GM12864 (cell line): Measurements from ENCODE around the gene MANBA.

ENCODE experiments used
- DNase-seq: peaks from one replicate; pipeline ENCODE4 v3.0.0-alpha.2; 2011; ENCODE audit warnings: low read depth
- H3K4me3 ChIP-seq: 2 replicates; pipeline ENCODE4 v1.5.1; 2011; ENCODE audit warnings: mild to moderate bottlenecking, low read depth, low read length, control low read depth
- TF ChIP-seq, protein P1 (sequence below): IDR thresholded peaks from 2 replicates; pipeline ENCODE4 v1.5.1; 2011; ENCODE audit warnings: low read depth, mild to moderate bottlenecking, moderate library complexity, low read length, control low read depth, inconsistent platforms; ENCODE audit errors: missing control alignments

MANBA gene

DNA sequence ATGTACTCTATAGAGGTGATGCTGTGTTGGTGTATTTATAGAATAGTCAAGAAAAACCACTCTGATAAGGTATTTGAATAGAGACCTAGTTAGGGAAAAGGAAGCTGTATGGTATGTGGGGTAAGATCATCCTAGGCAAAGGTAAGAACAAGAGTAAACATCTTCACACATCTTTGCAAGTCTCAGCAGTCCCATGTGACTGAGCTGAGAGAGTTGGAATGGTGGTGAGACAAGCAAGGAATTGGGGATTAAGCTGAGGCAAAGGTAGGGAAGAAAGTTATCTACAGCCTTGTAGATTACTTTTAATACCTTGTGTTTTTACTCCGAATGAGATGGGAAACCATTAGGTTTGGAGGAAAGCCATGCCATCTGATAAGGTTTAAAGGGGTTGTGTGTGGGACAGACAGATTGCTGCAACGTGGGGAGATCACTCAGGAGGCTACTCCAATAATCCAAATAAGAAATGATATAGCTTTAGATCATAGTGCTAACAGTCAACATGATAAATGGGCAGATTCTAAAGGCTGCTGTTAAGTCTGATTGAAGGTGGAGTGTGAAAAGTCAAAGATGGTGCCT, 31.7 kb upstream of the MANBA start:
- TF ChIP-seq, protein P1, sequence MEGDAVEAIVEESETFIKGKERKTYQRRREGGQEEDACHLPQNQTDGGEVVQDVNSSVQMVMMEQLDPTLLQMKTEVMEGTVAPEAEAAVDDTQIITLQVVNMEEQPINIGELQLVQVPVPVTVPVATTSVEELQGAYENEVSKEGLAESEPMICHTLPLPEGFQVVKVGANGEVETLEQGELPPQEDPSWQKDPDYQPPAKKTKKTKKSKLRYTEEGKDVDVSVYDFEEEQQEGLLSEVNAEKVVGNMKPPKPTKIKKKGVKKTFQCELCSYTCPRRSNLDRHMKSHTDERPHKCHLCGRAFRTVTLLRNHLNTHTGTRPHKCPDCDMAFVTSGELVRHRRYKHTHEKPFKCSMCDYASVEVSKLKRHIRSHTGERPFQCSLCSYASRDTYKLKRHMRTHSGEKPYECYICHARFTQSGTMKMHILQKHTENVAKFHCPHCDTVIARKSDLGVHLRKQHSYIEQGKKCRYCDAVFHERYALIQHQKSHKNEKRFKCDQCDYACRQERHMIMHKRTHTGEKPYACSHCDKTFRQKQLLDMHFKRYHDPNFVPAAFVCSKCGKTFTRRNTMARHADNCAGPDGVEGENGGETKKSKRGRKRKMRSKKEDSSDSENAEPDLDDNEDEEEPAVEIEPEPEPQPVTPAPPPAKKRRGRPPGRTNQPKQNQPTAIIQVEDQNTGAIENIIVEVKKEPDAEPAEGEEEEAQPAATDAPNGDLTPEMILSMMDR = no peak
- no peak overlapping the region for H3K4me3 ChIP-seq
- no peak for DNase-seq

DNA sequence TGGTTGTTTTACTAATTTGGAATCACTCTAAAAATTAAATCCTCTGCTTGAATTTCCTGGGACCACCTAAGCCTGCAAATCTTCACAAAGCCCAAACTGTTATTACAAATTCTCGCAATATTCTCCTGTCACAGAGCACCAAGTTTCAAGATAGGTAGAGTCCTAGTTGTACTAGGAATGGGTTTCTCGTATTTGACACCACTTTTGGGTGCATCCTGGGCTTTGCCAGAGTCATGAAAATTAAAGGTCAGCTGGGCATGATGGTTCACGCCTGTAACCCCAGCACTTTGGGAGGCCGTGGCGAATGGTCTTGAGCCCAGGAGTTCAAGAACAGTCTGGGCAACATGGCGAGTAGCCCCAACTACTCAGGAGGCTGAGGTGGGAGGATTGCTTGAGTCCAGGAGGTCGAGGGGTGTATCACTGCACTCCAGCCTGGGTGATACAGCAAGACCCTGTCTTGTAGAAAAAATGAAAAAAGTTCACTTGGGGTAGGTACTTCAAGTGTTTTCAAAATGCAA, 30.6 kb upstream of the MANBA start:
- TF ChIP-seq, protein P1 = no peak
- no peak overlapping the region for H3K4me3 ChIP-seq
- no peak for DNase-seq

DNA sequence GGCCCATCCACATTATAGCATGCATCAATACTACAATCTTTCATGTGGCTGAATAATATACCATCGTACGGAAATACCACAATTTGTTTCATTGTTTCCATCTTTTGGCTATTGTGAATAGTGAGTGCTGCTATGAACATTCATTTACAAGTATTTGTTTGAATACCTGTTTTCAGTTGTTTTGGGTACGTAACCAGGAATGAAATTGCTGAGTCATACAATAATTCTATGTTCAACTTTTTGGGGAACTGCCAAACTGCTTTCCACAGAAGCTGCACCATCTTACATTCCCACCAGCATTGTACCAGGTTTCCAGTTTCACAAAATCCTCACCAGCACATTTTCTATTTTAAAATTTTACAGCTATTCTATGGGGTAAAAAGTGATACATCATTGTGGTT, 28.5 kb upstream of the MANBA start:
- no peak for DNase-seq
- TF ChIP-seq, protein P1 = no peak
- H3K4me3 ChIP-seq = no peak overlapping the region

DNA sequence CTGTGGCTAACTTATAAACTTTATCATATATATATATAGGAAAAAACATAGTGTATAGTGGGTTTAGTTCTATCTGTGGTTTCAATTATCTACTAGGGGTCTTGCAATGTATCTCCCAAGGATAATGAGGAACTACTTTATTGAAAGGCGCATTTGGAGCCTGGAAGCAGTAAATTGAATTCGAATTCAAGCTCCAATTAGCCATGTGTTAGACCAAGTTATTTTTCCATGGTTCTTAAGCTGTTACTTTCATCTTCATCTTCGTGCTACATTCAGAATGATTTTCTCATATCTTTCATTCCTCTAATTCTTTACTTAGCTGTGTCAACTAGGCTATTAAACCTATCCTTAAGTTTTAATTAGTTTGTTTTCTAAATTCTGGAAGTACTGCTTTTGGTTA, 27.2 kb upstream of the MANBA start:
- DNase-seq = no peak
- no peak overlapping the region for H3K4me3 ChIP-seq
- TF ChIP-seq, protein P1 = no peak

DNA sequence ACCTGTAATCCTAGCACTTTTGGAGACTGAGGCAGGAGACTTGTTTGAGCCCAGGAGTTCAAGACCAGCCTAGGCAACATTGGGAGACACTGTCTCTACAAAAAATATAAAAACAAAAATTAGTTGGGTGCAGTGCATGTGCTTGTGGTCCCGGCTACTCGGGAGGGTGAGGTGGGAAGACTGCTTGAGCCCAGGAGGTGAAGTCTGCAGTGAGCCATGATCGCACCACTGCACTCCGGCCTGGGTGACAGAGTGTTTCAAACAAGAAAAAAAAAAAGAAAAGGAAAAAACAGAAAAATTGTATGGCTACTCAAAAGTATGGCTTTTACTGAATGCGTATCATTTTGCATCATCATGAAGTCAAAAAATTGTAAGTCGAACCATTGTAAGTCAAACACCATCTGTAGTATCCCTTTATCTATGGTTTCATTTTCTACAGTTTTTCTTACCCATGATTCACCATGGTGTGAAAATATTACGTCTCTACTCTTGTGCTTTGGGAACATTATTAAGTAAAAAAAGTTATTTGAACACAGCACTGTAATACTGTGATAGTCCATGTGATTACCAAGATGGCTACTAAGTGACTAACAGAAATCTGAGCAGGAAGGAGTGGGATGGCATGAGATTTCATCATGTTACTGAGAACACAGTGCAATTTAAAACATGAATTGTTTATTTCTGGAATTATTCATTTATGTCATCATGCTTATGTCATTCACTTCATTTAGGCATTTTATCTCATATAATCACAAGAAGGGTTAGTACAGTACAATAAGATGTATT, 26.5 kb upstream of the MANBA start:
- H3K4me3 ChIP-seq = no peak overlapping the region
- DNase-seq = no peak
- TF ChIP-seq, protein P1 = no peak

DNA sequence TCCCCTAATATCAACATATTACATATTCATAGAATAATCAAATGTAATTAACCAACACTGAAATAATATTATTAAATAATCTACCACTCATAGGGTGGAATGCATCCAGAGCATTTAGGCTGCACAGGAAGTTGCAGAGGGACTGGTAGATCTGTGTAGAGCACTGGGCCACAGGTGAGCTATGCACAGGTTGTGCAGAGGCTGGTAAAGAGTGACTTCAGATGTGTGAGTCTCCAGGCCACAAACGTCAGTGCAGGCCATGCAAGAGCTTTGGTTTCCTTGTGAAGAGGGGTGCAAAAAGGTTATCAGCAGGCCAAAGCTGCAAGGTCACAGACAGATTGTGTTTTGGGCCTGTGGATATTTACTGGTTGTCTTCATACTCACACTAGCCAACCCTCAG, 25.5 kb upstream of the MANBA start:
- no peak overlapping the region for H3K4me3 ChIP-seq
- DNase-seq = no peak
- TF ChIP-seq, protein P1 = no peak
